ENCODE measurements around the gene SLC12A7.
A peak's percentile ranks its signal among the peaks of the same experiment; 100 is the strongest.

SLC12A7 gene

DNA sequence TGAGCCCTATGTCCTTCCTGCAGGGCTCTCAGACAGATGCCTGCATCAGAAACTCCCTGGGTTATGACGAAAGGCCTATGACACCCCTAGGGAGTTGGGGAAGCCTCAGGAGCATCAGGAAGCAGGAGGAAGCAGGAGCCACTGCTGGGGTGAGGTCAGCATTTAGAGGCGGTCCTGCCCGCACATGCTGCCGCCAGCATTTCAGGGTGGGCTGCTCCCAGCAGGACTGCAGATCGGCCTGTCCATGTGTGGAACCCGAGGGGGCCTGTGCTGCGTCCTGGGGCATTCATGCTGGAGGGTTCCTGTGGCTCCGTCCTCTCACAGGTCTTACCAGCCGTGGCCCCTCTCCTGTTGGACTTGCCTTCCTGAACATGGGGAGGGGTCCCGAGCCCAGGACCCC, 96.4 kb downstream of the SLC12A7 start:
- no peak for DNase-seq

DNA sequence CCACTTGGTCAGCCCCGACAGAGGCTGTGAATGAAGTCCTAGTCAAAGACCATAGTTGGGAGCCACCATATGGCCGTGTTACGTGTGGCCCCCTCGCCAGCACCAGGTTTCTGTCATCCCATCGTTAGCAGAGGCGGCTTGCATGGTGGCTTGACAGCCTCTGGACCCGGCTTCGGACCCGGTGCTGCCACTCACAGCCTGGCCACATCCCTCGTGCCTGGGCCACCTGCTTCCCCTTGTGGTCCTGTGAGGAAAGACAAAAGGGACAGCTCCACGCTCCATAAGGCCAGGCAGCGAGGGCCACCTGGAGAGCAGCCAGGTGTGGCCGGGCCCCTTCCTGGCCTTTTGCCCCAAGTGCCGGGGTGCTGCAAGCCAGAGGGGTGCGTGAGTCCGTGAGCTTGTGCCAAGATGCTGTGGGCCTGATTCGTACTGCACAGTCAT, 97.1 kb downstream of the SLC12A7 start:
- no peak for DNase-seq

DNA sequence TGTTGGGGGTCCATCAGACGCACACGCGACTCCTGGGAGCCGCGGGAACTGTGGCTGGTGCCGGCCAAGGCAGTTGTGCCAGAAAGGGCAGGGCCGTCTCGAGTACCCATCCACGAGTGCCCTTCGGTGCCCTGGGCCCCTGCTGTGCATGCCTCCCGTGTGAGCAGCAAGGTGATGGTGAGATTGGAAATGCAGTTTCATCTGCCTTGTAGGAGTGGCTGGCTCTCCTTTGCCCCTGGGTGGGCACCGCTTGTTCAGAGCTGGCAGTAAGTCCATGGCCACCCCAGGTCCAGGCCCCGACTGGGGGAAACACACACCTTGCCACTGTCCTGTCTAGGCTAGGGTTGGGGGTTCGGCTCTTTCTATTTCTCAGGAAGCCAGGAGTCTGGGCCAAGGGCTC, 97.5 kb downstream of the SLC12A7 start:
- no peak for DNase-seq

DNA sequence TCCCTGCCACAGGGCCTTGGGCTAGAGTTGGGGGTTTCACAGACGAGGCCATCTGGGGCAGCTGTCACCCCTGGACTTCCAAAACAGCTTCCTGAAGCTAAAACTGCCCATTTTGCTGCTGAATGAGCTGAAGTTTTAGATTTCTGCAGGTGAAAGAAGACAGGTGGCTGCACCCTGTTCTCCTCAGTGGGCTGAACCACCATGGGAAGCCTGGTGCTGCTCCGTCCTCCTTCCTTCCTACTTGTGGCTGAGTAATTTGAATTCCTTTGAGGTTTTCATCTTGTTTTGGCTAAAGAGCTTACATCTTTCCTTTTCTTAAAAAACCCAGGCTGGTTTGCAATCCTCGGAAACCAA, 97.9 kb downstream of the SLC12A7 start:
- no peak for DNase-seq

DNA sequence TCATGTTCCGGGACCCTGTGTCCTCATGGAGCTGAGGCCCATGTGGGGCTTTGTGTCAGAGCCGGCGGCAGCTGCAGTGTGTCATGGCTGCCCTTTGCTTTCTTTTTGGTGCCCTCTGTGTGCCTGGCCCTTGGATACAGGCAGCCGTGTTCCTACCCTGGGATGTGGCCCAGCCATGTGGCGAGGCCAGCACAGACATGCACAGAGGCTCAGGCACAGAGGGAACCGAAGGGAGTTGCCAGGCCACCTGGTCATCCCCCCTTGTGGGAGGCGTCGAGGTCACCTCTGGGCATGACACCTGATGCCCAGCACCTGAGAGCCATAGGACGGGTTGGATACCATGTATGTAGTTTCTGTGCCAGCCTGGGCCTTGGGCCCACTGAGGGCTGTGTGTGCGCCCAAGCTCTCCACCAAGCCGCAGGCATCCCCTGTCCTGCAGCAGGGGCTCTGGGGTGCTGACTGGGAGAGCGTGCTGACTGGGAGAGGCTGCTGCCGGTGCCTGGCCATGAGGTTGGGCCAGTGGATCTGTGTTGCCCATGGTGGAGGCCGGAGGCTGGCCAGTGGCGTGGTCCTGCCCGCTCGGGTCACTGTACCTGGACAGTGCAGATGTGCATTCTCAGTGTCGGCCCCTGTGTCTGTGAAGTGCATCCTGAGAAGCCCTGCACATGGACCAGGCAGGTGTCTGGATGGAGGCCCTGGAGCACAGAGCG, 98.5 kb downstream of the SLC12A7 start:
- no peak for DNase-seq

DNA sequence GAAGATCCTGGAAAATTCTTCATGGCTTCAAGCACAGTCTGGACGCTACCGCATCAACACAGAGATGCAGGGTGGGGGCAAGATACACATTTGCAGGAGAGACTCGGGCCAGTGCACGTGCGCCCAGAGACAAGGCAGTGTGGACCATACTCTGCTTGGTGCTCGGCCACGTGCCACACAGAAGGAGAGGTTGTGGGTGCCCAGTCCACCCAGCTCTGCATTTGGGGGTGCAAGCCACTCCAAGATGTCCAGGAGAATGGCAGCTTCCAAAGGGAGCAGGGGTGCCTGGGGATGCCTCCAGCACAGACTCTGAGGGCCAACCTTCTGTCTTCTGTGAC, 99.0 kb downstream of the SLC12A7 start:
- DNase-seq, result no peak

DNA sequence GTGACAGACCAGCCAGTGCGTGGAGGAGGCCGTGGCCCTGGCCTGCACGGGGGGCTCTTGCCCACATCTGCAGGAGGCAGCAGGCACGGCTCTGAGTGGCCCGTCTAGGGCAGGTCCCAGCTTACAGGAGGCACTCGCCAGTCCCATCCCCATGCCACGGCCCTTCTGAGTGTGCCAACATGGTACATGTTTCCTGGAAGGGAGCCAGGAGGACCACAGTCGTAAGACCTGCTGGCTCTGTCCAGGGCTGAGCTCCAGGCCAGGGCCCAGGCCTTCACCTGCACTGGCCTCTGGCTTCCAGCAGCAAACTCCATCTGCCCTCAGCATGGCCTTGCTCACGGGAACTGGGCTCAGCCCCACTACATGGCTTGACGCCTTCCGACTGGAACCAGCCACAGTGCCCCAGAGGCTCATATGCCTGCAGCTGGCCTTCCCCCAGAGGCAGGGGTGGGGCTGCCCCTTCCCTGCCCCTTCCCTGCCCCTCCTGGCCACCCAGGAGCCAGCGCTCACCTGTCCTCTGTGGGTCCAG, 99.5 kb downstream of the SLC12A7 start:
- DNase-seq, result no peak

DNA sequence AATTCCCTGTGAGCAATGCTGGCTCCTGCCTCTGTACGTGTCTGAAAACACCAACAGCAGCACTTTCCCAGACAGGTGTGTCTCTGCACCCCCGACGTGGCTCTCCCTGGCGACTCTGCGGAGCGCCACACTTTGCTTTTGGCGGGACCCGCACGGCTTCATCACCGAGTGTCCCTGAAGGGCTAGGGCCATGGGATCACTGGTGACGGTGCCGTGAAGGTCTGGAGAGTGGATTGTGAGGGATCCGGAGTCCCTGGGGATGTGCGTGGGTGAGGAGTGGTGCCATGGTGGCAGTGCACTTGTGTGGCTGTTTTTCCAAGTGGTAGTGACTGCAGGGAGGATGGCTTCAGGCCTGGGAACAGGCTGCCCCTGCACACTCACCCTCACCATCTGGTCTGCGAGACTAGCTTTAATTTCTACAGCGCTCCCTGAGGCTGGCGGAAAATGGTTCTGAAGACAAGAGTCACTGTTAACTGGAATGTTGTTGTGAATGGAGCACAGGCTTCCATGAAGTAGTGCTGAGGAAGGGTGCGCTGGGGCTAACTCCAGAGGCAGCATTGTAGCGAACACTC, 100.0 kb downstream of the SLC12A7 start:
- no peak for DNase-seq

DNA sequence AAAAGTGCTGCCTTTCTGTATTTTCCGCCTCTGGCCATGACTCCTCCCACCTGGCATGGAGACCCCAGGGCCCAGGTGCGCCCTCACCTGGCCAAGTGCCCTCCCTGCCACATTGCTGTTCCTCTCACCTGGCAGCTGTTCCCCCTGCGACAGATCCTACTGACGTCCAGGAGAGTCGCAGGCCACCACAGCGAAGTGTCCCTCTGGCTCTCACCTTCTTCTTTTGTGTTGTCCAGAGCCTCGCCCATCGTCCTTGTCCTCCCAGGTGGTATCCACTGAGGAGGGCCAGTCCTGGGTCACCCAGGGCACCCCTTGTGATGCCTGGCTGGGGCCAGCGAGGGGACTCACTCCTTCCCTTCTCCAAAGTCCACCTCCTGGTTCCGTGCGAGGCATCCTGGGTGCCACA, 100.6 kb downstream of the SLC12A7 start:
- peak; percentile 39 to 40 for DNase-seq

DNA sequence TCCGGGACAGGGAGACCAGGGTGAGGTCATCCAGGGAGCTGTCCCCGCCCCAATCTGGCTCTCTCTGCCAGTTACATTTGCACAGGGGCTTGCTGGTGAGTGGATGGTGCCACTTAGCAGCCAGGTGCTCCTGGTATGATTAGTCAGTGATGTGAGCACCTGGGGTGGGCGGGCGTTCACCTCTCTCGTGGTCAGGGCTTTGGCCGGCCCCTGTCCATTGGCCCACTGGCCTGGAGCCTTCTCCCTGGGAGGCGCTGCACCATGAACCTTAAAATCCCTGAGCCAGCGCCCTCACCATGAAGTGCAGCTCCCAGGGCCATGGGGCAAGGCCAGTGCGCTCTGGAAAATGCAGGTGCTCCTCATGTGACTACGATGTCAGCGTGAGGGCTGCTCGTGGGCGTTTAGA, 101.2 kb downstream of the SLC12A7 start:
- no peak for DNase-seq

DNA sequence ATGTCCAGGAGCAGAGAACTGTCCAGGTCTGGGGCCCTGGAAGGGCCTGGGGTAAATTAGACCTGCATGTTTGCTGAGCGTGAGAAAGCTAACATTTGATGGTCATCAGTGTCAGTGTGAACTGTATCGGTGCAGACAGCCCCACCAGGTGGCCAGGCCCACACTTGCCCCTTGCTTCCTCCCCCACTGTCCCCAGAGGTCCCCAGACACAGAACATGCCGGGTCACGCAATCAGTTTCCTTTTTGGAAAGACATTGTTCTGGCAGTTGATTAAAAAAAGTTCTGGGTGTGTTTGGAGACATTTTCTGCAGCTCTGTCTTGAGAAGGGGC, 101.7 kb downstream of the SLC12A7 start:
- DNase-seq, result no peak

DNA sequence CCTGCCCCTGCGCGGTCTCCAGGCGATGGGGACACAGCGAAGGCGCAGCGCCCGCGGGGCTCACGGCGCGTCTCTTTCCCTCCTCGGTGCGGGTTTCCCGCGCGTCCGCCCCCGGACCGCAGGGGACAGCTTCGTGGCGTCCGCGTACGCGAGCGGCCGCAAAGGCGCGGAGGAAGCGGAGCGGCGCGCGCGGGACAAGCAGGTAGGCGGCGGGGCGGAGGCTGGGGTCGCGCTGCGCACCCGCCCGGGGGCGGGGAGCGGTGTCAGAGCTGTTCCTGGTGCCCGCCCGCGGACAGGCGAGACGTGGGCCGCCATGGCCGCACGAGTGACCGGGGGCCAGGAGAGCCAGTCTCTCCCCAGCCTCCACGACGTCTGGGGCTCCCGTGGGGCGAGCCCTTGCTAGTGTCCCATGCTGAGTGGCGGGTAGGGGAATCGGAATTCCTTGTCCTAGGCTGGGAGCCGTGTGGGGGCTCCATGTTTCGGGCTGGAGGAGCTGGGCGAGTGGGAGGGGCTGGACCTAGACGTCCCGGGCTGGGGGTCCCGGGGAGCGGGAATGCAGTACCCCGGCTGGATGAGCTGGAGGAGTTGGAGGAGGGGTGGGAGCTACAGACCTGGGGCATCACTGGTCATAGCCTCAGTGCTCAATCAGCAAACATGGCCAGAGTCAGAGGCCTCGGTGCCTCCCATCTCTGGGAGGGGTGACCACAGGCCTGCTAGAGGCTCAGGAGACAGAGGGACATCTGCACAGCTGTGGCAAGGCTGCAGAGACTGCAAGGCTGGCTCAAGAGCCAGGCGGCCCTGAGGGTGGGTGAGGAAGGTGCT, 102.3 kb downstream of the SLC12A7 start:
- DNase-seq, result no peak

DNA sequence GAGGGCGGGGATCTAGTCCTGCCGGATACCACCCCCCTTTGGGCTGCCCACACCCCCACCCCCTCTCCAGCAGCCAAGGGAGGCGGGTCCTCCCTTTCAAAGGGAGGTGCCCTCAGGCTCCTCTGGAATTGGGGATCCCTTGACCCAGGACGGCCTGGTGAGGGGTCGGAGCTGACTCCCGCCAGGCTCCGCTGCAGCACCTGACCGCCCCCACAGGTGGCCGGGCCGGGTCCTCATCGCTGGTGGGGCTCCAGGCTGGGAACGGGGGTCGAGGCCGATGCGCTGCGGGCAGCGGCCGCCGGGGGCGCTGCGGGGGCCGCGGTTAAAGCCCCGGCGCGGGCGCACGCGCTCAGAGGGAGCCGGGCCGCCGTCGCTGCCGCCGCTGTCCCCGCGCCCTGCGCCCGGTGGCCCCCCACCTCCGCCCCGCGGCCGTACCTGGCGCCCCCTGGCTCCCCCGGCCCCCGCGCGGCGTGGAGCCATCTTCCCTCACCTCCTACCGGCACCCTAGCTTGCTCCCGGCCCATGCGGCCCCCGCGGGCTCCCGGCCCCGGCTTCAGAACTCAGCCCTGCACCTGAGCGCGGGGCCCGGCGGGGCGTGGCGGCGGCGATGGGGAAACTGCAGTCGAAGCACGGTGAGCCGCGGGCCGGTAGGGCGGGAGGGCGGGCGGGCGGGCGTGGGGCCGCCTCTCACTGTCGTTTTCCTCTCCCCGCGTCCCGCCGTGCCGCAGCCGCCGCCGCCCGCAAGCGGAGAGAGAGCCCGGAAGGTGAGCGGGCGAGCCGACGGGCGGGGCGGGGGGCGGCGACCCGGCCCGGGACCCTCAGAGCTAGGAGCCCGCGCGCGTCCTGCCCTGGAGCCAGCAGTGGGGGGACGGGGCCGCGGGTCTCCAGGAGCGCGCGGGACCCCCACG, 103.2 kb downstream of the SLC12A7 start, which contains the start of gene NKD2:
NKD2 (plus strand) TSS at position 352 of the 908 bp plus-strand sequence; CDS start at position 608, 256 bp downstream.
- peak; percentile 13 to 17 for DNase-seq

DNA sequence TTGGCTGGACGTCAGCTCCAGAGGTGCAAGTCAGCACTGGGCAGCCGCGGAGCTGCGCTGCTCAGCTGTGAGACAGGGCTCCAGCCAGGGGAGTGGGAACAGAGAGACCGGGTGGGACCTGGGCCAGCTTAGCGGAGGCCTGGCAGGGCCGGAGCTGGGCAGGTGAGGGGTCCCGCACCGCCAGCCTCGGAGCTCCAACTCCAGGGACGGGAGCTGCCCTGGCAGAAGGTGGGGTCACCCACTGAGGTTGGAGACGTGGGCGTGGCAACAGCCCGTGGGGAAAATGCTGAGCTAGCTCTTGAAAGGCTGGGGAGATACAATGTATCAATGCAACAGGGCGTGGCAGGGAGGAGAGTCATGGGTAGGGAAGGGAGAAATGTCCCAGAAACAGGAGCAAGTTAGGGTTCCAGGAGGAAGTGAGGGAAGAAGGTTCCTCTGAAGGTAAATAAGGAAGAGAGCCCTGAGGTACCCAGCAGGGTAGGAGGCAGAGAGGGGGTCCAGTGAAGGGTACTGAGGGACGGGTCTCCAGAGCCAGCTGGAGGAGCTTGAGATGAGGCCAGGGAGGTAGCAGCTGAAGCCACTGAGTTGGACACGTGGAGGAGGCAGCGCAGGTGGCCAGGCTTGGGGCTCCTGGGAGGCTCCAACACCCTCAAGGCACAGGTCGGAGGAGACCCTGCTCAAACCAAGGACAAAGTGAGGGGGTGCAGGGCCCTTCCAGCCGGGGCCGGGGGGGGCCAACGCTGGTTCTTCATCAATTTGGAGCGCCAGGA, 104.0 kb downstream of the SLC12A7 start:
- DNase-seq, result no peak

DNA sequence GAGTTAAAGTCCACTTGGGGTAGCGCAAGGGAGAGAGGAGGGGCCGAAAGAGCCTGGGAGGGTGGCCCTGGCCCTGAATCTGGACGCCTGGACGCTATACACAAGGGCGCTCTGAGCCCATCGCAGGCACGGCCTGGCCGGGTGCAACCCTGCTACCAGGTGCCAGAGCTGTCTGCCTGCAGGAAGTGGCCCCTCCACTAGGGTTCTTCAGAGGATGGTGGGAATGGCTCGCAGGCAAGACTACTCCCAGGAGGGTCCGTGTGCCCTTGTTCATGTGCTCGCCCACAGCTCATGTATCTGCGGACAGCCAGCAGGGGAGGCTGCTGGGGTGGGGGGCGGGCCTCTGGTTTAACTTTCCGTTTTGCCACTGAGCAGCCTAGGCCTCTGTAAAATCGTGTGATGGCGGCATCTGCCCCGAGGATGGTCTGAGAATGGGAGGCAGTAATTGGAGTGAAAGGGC, 104.6 kb downstream of the SLC12A7 start:
- DNase-seq, result no peak

DNA sequence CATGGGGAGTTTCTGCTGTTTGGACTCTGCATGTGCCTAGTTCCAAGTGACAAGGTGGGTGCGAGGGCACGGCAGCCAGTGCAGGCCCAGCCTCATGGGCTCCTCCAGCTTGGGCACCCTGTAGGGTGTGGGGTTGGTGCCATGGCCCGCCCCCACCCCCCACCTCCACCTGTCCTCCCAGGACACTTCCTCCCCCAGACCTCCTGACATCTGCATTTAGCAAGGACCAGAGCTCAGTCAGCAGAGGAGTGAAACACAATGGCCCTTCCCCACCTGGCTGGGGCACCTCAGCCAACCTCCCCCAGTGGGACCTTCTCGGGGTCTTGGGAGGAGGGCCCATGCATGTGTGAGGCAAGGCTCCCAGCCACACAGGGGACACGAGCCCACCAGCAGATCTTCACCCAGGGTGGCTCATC, 105.2 kb downstream of the SLC12A7 start:
- no peak for DNase-seq

DNA sequence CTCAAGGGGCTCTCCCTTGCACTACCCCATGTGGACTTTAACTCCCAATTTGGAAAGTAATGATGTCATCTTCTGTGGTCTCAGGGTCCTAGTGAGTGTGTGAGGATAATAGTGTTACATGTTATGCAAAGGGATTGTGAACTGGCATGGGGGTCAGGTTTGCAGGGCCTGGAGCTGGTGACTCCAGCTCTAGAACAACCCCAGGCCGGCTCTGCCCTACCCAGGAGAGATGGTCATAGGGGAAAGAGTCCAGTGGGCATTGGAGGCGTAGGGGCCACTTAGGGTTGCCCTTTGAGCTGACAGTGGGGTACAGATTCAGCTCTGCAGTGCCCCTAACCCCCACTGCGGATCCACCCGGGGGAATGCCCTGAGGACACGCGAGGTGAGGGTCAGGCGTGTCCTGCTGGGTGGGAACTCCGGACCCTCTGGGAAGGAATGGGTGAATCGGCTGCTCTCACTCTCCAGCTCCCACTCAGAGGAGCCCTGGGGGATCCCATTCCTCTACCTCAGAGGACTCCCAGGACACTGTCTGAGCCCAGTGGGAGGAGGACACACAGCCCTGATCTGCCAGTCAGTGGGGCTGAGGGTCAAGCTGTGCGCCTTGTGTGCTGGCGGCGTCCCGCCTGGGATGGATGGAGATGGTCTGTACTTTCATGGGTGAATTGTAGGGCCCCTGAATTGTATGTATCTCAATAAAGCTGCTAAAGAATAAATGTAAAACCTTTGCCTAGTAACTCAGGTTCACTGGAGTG, 105.8 kb downstream of the SLC12A7 start:
- DNase-seq, result no peak

DNA sequence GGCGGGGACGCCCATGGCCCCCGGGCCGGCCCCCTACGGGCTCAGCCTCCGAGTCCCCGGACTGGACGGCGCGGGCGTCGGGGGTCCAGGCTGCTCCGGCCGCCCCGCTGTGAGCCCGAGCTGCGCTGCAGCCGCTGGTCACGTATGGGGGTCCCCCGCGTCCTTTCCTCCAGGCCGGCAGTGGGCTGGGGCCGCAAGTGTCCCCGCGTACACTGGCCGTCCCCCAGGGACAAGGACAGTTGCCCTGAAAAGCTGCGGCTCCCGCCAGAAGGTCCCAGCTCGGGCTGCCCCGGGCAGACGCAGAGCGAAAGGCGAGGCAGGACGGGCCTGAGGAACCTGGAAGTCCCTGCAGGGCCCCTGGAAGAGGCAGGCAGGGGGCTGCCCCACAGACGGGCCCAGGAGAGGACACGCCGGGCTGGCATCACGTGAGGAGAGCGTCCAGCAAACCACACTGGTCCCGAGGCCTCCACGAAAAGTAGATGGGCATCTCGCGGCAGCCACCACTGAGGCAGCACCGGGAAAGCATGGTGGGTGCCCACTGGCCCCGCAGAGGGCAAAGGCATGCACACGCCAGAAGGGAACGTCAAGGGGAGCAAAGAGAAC, 106.5 kb downstream of the SLC12A7 start:
- DNase-seq, result no peak

DNA sequence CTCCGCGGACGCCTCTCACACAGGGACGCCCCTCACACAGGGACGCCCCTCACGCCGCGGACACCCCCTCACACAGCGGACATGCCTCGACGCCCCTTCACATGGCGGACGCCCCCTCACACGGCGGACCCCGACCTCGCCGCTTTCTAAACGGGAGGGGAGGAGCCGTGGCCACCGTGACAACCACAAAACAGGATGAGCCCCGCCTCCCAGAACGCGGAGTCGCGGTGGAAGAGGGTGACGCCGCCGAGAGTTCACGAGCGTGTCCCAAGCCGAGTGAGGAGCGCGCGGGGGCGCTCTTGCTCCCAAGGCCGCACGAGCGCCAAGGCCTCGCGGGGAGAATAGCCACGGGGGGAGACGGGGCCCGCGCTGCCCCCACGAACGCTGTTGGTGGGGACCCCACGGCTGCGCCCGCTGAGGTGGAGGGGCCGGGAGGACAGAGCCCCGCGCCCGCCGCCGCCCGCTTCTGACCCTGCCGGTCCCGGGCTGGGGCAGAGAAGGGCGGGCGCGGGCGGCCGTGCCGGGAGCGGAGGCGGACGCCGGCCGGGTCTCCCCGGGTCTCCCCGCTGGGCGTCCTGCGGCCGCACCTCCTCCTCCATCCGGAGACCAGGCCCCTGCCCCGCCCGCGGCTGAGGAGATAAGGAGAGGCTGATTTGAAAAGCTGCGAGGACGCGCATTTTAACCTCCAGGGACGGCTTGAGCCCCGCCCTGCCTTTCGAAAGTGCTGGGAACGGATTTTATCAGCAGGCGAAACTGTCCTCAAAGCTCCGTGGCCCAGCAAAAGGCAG, 107.2 kb downstream of the SLC12A7 start:
- peak; percentile 43 to 49 for DNase-seq

All from activated CD4-positive, alpha-beta T cell treated with anti-CD3 and anti-CD28 coated beads, Interleukin-2, amount 50 U/mL, for 4 hours (primary cell).